Esophagus muscularis mucosa (tissue), 4 donors: Measurements from ENCODE around the gene TMEM151A. TPM values are rescaled to one million over a fixed set of nuclear protein-coding genes. Genes with fewer than 3 reads are reported as not detected.
A peak's percentile ranks its signal among the peaks of the same experiment; 100 is the strongest.

Source experiments
- DNase-seq: peaks from one replicate; pipeline ENCODE4 v3.0.0-alpha.2; 2017; ENCODE audit errors: extremely low spot score
- H3K27ac ChIP-seq, 4 donors: fragments of 200-600 bp; sonication (generic); replicated peaks in 1 of 4; 1 replicate in 3 of 4; 2 replicates in 1 of 4; pipeline ENCODE4 v1.5.1; 2016 to 2019; ENCODE audit warnings: mild to moderate bottlenecking in 1 of 4
- H3K27me3 ChIP-seq, 4 donors: fragments of 200-600 bp; sonication (generic); one replicate each; pipeline versions ENCODE4 v1.5.1 to v1.6.0; 2016 to 2019
- H3K36me3 ChIP-seq, 4 donors: fragments of 200-600 bp; sonication (generic); one replicate each; pipeline ENCODE4 v1.5.1; 2016 to 2019
- H3K4me1 ChIP-seq, 4 donors: fragments of 200-600 bp; sonication (generic); one replicate each; pipeline ENCODE4 v1.5.1; 2016 to 2019
- H3K4me3 ChIP-seq, 4 donors: fragments of 200-600 bp; sonication (generic); 1 replicate in 2 of 4; 2 replicates in 2 of 4; pipeline ENCODE4 v1.5.1; 2016 to 2019; ENCODE audit warnings: mild to moderate bottlenecking in 4 of 4, moderate library complexity in 1 of 4
- H3K9me3 ChIP-seq, 4 donors: fragments of 200-600 bp; sonication (generic); 1 replicate in 3 of 4; 2 replicates in 1 of 4; pipeline ENCODE4 v1.5.1; 2016 to 2019
- EP300 ChIP-seq: sonication (generic); formaldehyde crosslinking; IDR thresholded peaks from one replicate; pipeline ENCODE4 v1.6.1; 2017; ENCODE audit warnings: antibody characterized with exemption
- POLR2A ChIP-seq: fragments of 450-650 bp; IDR thresholded peaks from one replicate; pipeline ENCODE4 v1.6.1; 2017; ENCODE audit warnings: antibody characterized with exemption, moderate library complexity, mild to moderate bottlenecking, low read depth
- POLR2AphosphoS5 ChIP-seq, 2 donors: sonication (generic); formaldehyde crosslinking; IDR thresholded peaks; one replicate each; pipeline ENCODE4 v1.6.1; 2017; ENCODE audit warnings: antibody characterized with exemption in 2 of 2
- WGBS: methylation state at CpG from one replicate; pipeline ENCODE4 v1.1.5; 2018; 5-methylcytosine and 5-hydroxymethylcytosine counted together
- intact Hi-C: fragments of 100-400 bp; cut with DNase I; formaldehyde crosslinking; loops from one replicate; pipeline ENCODE4 v1.15.1; 2023
- total RNA-seq, 4 donors: library from RNA; depleted of rRNA; stranded (reverse); fragments of >200 nt; gene quantifications; one replicate each; pipeline versions ENCODE4 v1.1.0 to v1.2.1, GENCODE V29; 2016
- TF ChIP-seq, protein P1 (sequence below), 3 experiments: fragments of 200-600 bp in 2 of 3; fragments of 450-650 bp in 1 of 3; sonication (generic) in 2 of 3; IDR thresholded peaks; one replicate each; pipeline ENCODE4 v1.5.1; 2017 to 2019; ENCODE audit warnings: antibody characterized with exemption in 3 of 3, mild to moderate bottlenecking in 2 of 3, moderate library complexity in 1 of 3

TMEM151A gene
- total RNA-seq, 4 donors from 2014 or later = 0.42 to 0.71 (median 0.54) TPM

DNA sequence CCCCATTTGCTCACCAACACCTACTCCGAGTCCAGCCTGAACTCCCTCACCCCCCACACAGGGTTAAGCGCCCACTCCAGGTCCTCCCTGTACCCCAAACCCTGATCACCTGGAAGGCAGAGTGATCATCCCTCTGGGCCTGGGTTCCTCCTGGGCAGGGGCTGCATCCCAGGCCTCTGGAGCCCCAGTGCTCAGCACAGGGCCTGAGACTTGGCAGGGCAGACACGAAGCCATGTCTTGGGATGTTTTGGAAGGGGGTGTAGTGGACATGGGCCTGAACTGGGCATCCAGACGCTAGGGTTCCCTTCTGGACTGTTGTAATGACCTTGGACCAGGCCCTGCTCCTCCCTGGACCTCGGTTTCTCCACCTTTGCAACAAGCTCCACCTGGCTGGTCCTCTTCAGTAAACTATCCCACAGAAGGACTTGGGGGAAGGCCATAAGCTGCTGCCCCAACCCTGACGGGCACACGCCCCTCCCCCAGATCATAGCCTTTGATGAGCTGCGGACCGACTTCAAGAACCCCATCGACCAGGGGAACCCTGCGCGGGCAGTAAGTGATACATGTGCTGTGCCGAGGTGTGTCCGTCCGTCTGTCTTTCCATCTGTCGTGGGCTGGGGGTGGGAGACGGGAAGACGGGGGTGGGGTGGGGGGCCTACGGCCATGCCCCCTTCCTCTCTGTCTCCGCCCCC lies 9.8 kb upstream of the TMEM151A start:
- TF ChIP-seq POLR2AphosphoS5 (IDR thresholded peaks at IDR 0.05) = no peak
- TF ChIP-seq POLR2A = no peak
- TF ChIP-seq, protein P1, sequence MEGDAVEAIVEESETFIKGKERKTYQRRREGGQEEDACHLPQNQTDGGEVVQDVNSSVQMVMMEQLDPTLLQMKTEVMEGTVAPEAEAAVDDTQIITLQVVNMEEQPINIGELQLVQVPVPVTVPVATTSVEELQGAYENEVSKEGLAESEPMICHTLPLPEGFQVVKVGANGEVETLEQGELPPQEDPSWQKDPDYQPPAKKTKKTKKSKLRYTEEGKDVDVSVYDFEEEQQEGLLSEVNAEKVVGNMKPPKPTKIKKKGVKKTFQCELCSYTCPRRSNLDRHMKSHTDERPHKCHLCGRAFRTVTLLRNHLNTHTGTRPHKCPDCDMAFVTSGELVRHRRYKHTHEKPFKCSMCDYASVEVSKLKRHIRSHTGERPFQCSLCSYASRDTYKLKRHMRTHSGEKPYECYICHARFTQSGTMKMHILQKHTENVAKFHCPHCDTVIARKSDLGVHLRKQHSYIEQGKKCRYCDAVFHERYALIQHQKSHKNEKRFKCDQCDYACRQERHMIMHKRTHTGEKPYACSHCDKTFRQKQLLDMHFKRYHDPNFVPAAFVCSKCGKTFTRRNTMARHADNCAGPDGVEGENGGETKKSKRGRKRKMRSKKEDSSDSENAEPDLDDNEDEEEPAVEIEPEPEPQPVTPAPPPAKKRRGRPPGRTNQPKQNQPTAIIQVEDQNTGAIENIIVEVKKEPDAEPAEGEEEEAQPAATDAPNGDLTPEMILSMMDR (IDR thresholded peaks at IDR 0.05) = no peak
- TF ChIP-seq EP300 = no peak
- no peaks in the 10 kb centered on the region for H3K27me3 ChIP-seq
- DNase-seq = no peak
- no peak overlapping the region for H3K27ac ChIP-seq
- H3K36me3 ChIP-seq = peaks cover 0 to 32% (median 13%) of the 10 kb centered on the region in 4 donors
- no peaks in the 10 kb centered on the region for H3K9me3 ChIP-seq
- WGBS = 24% methylated on average over 11 of the region's 20 CpGs
- H3K4me1 ChIP-seq = peaks cover 28 to 59% (median 34%) of the 10 kb centered on the region in 4 donors
- H3K4me3 ChIP-seq = no peak overlapping the region
- intact Hi-C loops = loop anchor here (5.0 kb wide), 1 partner anchor 60 kb away; no protein-coding TSS in a partner anchor

DNA sequence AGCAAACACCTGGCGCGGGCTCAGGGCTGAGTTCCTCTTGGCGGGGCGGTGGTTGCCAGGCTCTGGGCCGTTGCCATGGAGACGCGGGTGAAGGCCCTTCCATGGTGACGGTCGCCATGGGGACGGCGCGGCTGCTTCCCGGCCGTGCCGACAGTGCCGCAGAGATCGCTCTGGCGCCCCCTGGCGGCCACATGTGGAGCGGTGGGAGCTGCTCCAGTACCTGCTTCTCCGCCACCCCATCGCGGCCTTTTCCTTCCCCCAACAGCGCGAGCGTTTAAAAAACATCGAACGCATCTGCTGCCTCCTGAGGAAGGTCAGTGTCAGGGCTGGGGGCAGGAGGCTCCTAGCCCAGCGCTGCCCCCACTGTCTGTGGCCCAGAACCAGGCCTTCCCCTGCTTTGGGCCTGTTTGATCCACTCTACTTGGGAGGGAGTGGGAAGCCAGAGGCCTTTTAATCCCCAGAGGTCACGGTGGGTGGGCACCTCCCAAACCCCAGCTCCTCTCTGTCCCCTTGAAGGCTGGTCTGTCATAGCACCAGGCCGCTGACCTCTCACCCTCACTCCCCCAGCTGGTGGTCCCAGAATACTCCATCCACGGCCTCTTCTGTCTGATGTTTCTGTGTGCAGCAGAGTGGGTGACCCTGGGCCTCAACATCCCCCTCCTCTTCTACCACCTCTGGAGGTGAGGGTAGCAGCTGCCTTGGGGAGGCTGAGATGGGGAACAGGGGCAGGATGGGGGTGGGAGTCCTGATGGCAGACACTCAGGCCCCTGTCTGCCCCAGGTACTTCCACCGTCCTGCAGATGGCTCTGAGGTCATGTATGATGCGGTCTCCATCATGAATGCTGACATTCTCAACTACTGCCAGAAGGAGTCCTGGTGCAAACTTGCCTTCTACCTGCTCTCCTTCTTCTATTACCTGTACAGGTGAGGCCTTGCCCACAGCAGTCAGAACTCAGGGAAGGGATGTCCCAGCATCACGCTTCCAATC lies 8.9 kb upstream of the TMEM151A start:
- intact Hi-C loops = loop anchor here (5.0 kb wide), 1 partner anchor 60 kb away; no protein-coding TSS in a partner anchor
- DNase-seq = peak; percentile 99
- no peak overlapping the region for H3K4me3 ChIP-seq
- peaks cover 29 to 60% (median 37%) of the 10 kb centered on the region in 4 donors for H3K4me1 ChIP-seq
- peak; percentile 52 to 78 for TF ChIP-seq POLR2AphosphoS5 (IDR thresholded peaks at IDR 0.05)
- TF ChIP-seq EP300 = no peak
- TF ChIP-seq, protein P1 (IDR thresholded peaks at IDR 0.05) = peak; percentile 96 to 99 (median 96)
- no peaks in the 10 kb centered on the region for H3K27me3 ChIP-seq
- peaks cover 0 to 37% (median 12%) of the 10 kb centered on the region in 4 donors for H3K36me3 ChIP-seq
- WGBS = 35% methylated on average over 6 of the region's 35 CpGs
- H3K9me3 ChIP-seq = no peaks in the 10 kb centered on the region
- H3K27ac ChIP-seq = no peak overlapping the region

- WGBS = 76% methylated on average over 7 of the region's 14 CpGs
These were observed 8.1 kb upstream of the TMEM151A start for GRCh38 chr11:66283461-66284105.

DNA sequence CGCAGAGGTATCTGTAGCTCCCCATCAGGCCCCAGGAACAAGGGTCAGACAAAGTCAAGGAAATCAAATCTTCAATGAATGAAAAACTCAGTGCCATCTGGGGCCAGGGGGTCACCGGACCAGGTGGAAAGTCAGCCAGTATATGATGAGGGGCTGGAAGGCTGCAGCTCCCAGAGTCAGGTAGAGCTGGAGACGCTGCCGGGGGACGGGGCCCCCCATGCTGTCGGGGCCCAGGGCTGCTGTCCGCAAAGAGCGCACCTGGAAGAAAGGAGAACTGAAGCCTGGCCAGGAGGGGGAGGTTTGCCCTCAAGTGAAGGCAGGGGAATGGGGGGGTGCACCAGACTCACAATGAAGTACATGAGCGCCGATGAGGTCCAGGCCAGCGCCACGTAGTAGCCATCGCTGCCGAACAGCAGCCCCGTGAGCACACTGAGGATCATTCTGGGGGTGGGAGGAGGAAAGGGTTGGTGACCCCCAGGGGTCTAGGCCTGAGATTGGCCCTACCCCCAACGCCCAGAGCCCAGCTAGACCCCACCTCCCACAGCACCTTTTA lies 7.1 kb upstream of the TMEM151A start:
- no peak for DNase-seq
- intact Hi-C loops = loop anchor here (5.0 kb wide), 1 partner anchor 62 kb away; no protein-coding TSS in a partner anchor
- H3K9me3 ChIP-seq = no peaks in the 10 kb centered on the region
- peaks cover 0 to 37% (median 12%) of the 10 kb centered on the region in 4 donors for H3K36me3 ChIP-seq
- peaks cover 29 to 59% (median 39%) of the 10 kb centered on the region in 4 donors for H3K4me1 ChIP-seq
- no peak for TF ChIP-seq POLR2AphosphoS5 (IDR thresholded peaks at IDR 0.05)
- TF ChIP-seq POLR2A = no peak
- no peak for TF ChIP-seq EP300
- TF ChIP-seq, protein P1 (IDR thresholded peaks at IDR 0.05) = no peak
- H3K27me3 ChIP-seq = no peaks in the 10 kb centered on the region
- WGBS = 91% methylated on average over 16 of the region's 16 CpGs
- H3K4me3 ChIP-seq = no peak overlapping the region
- no peak overlapping the region for H3K27ac ChIP-seq

More at GRCh38 chr11:66283461-66284105, 8.1 kb upstream of the TMEM151A start:
- intact Hi-C loops = loop anchor here (5.0 kb wide), 1 partner anchor 61 kb away; no protein-coding TSS in a partner anchor
- Histone ChIP-seq H3K4me3 (no peak overlapping the region), H3K27ac (no peak overlapping the region), H3K36me3 (peaks cover 0 to 37% (median 12%) of the 10 kb centered on the region in 4 donors), H3K27me3 (no peaks in the 10 kb centered on the region), H3K4me1 (peaks cover 29 to 60% (median 39%) of the 10 kb centered on the region in 4 donors), H3K9me3 (no peaks in the 10 kb centered on the region)
- DNase-seq = no peak
- TF ChIP-seq, protein P1 (IDR thresholded peaks at IDR 0.05) = no peak
- TF ChIP-seq POLR2A = no peak
- TF ChIP-seq EP300 = no peak
- TF ChIP-seq POLR2AphosphoS5 (IDR thresholded peaks at IDR 0.05) = no peak
